CMK (cell line): ENCODE results near the gene MUC6.
A peak's percentile ranks its signal among the peaks of the same experiment; 100 is the strongest.

ENCODE experiments used
- DNase-seq: peaks from one replicate; pipeline ENCODE4 v3.0.0-alpha.2; 2010; ENCODE audit warnings: low read depth

MUC6 gene

GRCh38 chr11:1051356-1052132, 15.0 kb upstream of the MUC6 start:
- DNase-seq, result no peak

GRCh38 chr11:1050581-1051355, 14.2 kb upstream of the MUC6 start:
- no peak for DNase-seq

GRCh38 chr11:1049911-1050580, 13.5 kb upstream of the MUC6 start:
- DNase-seq, result no peak

GRCh38 chr11:1049431-1049891, 12.9 kb upstream of the MUC6 start:
- DNase-seq, result no peak

- DNase-seq, result no peak
These were observed 12.5 kb upstream of the MUC6 start for GRCh38 chr11:1049071-1049405.

- DNase-seq, result no peak
These were observed 12.0 kb upstream of the MUC6 start for GRCh38 chr11:1048375-1049070.

GRCh38 chr11:1047595-1048156, 11.2 kb upstream of the MUC6 start:
- DNase-seq, result no peak

- no peak for DNase-seq
These were observed 7.6 kb upstream of the MUC6 start for GRCh38 chr11:1044160-1044559.

GRCh38 chr11:1043563-1044096, 7.1 kb upstream of the MUC6 start:
- DNase-seq, result no peak

- no peak for DNase-seq
These were observed 6.4 kb upstream of the MUC6 start for GRCh38 chr11:1042626-1043562.

GRCh38 chr11:1041936-1042608, 5.6 kb upstream of the MUC6 start:
- peak; percentile 12 for DNase-seq

GRCh38 chr11:1041471-1041870, 5.0 kb upstream of the MUC6 start:
- no peak for DNase-seq

- DNase-seq, result no peak
These were observed 4.6 kb upstream of the MUC6 start for GRCh38 chr11:1041149-1041467.

- no peak for DNase-seq
These were observed 4.1 kb upstream of the MUC6 start for GRCh38 chr11:1040428-1041148.

- no peak for DNase-seq
These were observed 3.2 kb upstream of the MUC6 start for GRCh38 chr11:1039481-1040427.

GRCh38 chr11:1038921-1039320, 2.4 kb upstream of the MUC6 start:
- DNase-seq, result no peak

- no peak for DNase-seq
These were observed 1.8 kb upstream of the MUC6 start for GRCh38 chr11:1038361-1038760.

- no peak for DNase-seq
These were observed 1.1 kb upstream of the MUC6 start for GRCh38 chr11:1037506-1038055.
